NCI-H2196 (cell line): ENCODE data around the gene MAP3K13.
"Not testable (repeated sequence)": the region's sequence is repeated elsewhere in the genome, so short reads cannot be mapped to it uniquely, and the experiment has no call there.

Experiments used
- DNase-seq: peaks from one replicate; lab custom pipeline; 2025; ENCODE audit not compliant: unreplicated experiment; lab: John Stamatoyannopoulos, UW

The MAP3K13 gene

DNA sequence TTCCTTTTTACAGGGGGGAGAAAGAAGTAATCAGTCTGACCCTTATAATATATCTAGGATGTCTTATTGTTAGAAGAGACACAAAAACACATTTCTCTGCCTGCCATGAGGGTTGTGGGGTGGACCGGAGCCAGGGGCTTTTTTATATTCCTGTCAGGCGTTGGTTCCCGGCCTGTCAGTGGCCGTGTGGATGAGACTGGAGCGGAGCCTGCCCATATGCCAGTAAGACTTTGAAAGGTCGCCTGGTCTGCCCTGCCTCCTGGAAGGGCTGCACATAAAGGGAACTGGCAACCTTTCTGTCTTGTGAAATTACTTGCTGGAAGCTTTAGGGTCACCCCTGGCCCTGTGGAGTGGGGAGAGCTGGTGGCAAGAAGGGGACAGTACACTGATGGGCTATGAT, 34.7 kb downstream of the MAP3K13 start:
- no peak for DNase-seq

DNA sequence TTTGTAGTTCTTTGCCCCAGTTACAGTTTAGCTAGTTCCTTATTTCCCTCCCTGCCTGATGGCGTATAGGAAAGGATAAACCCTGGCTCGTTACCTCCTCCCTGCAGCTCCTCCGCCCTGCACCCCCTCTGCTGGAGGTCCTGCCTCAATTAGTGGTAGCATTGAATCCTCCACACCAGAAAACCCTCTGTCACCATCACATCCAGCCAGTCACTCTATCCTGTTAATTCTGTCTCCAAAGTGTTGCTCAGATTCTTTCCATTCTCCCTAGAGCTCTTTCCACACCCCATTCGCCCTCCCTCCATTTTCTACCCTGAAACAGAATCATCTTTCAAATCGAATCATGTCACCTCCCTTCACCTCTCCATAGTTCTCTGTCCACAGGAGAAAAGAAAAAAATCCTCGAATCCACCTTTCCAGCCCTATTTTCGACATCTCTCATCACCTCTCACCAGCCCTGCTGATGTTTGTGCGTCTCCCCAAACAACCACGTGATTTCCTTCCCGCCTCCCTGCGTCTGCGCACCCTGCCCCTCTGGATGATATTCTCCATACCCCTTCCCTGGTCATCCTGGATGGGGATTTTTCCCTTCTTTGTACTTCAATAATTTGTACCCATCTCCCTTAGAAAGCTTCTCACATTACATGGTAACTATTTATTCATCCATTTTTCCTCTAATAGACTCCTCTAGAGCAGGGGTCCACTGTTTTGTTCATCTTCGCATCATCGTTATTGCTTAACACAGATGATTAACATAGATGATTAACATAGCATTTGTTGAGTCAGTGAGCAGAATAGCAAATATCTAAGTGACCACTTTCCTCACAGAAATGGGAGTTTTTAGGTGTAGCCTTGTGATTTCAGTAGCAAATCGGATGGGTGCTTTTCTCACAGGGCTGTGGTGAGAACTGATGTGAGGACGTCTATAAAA, 37.1 kb downstream of the MAP3K13 start:
- DNase-seq = no peak

DNA sequence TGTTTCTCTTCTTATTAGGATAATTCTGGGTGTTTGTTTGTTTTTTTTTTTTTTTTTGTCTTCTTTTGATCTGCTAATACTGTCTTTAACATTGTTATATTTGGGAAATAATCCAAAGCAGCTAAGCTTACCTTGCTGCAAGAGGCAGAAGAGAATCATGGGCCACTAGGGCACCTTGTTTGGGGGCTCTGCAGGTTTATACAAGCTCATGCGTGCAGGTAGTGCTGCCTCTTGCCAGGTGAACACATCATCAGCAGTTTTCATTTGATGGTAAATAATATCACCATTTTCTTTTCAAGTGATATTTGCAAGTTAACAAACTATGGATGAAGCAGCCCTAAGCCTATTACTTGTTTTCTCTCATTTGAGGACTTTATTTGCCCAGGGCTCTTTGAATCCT, 37.9 kb downstream of the MAP3K13 start:
- no peak for DNase-seq

DNA sequence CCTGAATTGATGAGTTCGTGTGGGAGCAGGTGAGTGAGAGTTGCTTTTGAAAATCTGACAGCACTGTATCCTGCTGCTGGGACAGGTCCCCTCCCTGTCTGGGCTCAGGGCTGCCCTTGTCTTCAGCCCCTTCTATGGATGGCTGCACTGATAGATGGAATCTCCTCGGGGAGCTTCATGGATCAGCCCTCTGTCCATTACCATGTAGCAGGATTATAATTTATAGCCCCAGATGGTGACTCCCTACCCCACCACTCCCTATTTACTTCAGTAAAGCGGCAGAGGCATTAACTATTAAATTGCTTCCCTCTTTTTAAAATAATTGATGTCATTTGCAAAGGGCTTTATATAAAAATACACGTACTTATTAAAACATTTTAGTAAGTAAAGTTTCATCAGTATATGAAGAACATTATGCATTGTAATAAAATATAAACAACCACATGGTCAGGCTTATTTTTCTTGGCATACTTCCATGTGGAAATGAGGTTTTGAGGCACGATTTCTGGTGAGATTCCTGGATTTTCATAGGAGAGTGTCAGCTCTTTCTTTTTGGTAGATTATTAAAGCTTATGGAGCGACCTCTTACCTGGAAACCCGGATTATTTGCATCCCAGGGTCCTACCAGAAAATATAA, 38.5 kb downstream of the MAP3K13 start:
- no peak for DNase-seq

DNA sequence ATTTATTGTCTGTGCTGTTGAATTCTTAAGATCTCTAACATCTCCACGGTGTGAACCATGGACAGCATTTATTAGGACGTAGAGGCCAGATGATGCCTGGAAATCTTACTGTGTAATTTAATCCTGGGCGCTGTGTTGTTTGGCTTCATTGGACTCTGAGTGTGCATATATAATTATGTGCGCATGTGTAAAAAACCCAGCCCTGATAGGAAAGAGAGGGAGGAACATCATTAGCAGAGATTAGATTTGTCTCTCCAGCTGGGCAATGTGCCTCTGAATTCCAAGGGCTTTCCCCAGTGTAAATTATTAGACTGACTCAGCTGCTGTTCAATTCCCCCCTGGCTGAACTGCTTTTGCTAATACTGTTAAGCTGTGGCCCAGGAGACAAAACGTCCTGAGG, 39.6 kb downstream of the MAP3K13 start:
- peak; percentile 56 for DNase-seq

DNA sequence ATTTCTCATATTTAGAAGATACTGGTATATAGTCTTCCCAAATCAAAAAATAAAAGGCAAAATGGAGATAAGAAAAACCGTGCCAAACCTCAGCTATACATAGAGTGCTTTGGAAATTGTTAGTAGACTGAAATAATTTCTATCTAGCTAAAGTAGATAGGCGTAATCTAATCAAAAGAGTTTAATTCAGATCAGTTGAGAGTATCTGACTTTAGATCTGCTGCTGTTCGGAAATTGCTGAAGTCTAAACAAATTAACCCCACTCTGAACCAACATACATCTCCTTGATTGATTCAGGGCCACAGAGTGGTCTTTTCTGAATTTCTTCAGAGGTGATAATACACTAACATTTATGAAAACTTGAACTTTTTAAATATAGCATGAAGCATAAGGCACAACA, 40.1 kb downstream of the MAP3K13 start:
- no peak for DNase-seq

DNA sequence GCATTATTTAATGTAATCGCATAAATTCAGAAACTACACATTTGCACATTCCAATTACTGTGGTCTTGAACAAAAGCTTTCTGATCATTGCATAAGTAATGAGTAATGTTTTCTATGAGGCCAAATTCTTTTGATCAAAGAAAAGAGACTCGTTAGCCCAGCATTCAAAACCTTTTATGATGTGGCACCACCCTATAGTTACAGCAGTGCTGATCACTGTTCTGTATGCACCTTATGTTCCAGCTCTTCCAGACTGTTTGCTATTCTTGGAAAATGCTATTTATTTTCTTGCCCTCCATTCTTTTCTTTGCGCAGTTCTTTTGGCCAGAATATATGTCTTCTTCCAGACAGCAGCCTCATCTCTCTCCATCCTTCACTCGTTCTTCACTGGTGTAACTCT, 42.3 kb downstream of the MAP3K13 start:
- no peak for DNase-seq

DNA sequence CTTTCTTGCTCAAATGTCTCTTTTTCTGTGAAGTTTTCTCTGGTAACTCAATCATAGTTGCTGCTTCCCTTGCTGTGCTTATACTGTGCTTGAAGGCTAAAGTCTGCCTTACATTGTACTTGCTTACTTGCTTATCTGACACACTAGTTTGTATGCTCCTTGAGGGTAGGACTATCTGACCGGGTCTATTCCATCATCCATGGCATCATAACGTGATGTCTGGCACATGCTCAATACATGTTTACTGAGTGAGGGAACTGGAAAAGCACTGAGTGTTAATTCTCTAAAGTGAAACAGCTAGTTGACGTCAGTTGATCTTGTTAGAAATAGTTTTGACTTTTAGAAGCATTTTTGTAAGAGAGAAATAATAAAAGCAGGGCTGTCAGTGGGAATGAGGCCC, 42.7 kb downstream of the MAP3K13 start:
- no peak for DNase-seq

DNA sequence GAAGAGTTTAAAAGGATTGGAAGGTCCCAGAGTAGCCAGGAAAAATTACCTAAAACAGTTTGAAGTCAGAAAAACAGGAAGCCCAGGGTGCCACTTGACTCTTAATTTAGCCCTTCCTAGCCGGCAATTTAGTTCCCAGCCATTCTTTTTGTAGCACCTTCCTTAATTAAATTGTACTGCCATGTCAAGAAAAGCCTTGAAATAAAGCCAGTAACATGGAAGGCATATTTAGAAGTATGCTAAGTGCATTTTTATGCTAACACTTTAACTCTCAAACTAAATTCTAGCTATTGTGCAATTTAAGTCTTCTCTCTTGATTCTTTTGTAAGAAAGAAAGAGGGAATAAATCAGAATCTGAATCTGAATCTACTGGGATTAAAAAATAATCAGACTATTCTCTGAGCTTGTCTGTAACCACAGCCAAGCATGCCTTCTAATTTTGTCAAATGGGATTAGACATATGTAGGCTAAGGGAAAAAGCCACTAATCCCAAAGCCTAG, 43.2 kb downstream of the MAP3K13 start:
- DNase-seq = no peak

DNA sequence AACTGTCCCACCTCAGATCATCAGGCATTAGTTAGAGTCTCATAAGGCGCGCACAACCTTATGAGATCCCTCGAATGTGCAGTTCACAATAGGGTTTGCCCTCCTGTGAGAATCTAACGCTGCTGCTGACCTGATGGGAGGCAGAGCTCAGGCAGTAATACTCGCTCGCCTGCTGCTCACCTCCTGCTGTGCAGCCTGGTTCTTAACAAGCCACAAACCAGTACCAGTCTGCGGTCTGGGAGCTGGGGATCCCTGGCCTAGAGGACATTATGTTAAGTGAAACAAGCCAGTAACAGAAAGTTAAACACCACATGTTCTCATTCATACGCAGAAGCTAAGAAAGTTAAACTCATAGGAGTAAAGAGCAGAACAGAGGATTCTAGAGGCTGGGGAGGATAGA, 47.0 kb downstream of the MAP3K13 start:
- no peak for DNase-seq

DNA sequence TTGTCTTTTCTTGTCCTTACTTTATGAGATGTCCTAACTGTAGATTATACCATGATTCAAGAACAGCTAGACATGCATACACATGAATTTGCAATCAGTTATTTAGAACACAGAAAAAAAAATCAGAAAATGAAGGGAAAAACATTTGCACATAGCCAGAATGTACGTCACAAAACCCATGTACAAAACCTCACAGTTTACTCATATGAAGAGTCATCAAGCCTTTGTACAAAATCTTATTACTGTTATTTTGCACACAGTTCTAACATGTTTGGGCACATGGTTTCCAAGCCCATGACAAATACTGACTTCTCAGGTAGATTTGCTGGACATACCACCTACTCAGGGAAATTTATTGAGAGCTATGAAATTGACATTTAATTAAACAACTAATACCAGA, 48.2 kb downstream of the MAP3K13 start:
- DNase-seq = no peak

DNA sequence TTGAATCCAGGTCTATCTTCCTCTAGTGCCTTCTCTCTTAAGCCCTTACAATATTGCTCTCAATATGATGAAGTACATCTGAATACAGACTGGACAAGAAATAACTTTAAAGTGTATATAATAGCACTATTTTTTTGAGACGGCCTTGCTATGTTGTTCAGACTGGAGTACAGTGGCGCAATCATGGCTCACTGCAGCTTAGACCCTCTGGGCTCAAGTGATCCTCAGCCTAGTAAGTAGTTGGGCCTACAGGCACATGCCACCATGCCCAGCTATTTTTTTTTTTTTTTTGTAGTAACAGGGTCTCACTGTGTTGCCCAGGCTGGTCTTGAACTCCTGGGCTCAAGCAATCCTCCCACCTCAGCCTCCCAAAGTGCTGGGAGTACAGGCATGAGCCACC, 53.6 kb downstream of the MAP3K13 start:
- DNase-seq = no peak

DNA sequence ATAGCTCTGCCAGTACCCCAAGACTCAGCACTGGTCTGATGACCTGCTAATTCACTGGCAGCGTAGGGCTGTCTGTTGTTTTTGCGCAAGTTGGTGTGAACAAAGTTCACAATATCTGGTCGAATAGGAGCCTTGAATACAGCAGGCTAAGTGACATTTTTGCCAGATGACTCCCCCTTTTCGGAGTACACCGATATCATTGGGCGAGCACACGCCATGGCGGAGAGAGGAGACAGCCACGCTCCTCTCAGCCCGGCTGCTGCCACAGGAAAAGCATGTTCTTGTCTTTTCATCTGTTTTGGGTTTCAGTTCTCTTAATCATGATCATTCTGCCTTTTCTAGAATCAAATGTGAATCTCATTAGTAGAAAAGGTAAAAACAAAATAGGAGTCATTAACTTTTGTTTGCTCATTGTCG, 55.6 kb downstream of the MAP3K13 start:
- not testable (repeated sequence) for DNase-seq

DNA sequence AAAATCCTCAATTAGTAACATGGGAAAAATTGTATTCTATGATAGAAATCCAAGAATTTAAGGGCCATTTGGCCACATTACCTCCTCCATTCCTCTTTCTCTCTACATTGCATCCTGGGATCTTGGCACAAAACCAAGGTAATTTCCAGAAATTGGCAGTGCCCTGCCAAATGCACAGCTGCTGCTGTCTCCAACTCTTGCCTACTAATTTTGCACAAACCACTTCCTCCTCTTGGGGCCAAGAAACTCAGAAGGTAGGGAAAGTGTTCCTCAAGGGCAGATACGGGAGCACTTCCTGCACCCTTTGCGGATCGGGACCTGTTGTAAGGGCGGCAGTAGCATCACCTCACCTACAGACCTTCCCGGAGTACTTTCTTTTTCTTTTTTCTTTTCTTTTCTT, 57.8 kb downstream of the MAP3K13 start:
- peak; percentile 90 for DNase-seq

DNA sequence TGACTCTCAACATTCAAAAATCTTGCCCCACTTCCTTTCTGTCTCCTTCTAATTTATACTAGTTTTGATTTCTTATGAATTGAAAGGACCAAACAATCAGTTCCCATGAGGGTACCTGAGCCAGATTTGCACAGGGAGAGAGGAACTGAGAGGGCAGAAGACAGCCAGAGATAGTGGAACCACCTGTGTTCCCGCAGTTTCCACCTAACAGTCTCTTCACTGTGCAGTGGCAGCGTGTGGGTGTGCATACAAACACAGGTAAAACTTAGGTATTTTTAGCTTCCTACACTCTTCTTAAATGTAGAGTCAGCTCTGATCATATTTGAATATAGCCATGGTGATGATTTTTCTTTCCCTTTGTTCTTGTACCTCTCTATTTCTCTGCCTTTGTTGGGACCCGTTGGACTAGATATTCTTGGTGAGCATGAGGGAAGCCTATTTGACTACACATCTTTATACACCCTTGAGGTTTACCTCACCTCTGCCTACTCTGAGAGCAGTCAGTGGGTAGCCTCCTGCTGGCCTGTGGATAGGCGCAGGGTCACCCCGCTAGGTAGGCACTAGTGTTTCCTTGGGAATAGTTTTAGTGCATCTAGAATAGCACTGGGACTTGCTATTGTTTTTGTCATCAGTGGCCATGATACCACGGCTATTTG, 58.8 kb downstream of the MAP3K13 start:
- no peak for DNase-seq

DNA sequence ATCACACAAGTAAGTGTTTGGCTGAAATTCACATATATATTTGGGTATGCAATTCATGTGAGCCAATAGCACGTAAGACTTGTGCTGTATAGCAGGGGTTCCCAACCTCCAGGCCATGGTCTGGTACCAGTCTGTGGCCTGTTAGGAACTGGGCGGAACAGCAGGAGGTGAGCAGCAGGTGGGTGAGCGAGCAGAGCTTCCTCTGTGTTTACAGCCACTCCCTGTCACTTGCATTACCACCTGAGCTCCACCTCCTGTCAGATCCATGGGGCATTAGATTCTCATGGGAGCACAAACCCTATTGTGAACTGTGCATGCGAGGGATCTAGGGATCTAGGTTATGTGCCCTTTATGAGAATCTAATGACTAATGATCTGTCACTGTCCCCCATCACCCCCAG, 59.7 kb downstream of the MAP3K13 start:
- no peak for DNase-seq

DNA sequence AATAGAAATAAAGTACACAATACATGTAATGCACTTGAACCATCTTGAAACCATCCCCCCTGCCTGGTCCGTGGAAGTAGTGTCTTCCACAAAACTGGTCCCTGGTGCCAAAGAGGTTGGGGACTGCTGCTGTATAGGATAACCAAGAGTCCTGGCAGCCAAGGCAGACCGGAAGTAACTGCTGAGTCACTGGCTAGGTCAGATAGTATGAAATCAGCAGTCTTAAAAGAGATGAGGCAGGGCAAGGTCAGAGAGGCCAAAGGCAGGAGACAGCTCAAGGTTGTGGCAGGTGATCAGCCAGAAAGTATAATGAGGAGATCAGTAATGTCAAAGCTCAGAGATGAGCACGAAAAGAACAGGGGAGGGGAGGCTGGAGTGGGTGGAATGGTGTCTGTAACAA, 60.2 kb downstream of the MAP3K13 start:
- DNase-seq = peak; percentile 24

DNA sequence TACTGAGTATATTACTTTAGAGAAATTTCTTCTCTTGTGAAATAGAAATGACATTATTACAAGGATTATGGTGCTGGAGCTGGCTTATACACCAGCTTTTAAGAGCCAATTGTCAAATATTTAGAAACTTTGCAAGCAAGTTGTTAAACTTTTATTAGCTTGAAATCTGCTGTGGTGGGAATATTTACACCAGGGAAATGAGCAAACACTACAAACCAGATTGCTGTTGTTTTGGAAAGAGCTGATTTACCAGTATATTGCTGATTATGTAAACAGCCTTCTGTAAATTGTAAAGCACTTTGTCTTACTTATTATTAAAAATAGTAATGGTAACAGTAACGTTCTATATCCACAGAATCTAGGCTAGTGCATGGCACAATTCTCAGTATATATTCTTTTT, 61.5 kb downstream of the MAP3K13 start:
- DNase-seq = no peak

DNA sequence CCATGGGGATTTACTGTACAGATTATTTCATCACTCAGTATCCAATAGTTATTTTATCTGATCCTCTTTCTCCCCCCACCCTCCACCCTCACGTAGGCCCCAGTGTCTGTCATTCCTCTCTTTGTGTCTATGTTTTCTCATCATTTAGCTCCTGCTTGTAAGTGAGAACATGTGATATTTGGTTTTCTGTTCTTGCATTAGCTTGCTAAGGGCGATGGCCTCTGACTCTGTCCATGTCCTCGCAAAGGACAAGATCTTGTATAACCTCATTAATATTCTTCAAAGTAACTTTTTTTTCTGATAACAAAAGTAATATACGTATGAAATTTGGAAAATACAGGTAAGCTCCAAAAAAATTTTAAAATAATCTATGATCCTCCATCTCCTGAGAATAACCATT, 67.4 kb downstream of the MAP3K13 start:
- DNase-seq = no peak

DNA sequence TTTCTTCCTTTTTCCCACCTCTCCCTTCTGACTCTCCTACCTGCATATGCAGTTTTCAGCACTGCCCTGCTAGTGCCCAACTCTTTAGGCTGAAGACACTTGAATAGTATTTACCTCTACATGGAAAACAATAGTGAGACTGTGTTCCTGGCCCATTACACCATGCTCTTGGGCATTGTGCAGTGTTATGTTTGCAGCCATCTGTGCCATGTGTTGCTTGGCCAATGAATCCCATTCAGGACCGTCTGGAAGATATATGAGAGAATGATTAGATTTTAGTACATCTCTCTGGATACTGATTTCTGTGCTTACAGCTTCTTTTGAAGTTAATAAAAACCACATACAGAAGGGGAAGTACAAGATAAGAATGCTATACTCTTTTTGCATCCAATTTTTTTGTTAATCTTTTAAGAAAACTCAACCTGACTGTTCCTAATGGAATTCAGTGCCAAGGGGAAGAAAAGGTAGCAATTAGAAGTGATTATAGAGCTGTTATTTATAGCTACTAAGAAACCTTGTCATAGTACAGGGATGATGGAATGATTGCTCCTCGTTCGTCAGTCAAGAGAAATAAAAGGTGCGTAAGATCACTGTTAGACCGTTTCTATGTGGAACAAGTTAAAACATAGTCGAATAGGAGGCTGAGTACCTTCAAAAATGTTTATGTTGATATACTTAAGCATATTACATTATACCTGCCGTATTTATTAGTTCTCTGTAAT, 77.0 kb downstream of the MAP3K13 start:
- no peak for DNase-seq

DNA sequence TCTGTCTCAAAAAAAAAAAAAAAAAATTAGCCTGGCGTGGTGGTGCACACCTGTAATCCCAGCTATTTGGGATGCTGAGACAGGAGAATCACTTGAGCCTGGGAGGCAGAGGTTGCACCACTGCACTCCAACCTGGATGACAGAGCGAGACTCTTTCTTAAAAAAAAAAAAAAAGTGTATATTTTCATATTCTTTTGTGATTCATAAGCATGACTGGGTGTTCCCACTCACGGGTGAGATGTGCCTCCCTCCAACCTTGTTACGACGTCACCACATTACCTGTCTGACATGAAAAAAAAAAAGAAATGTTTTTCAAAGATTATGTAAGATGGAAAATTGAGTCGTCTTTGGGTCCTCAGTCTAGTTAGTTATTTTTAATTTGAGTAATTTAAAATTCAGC, 79.1 kb downstream of the MAP3K13 start:
- DNase-seq = no peak
